Lower leg skin (tissue), 4 donors: ENCODE measurements around the gene RGMA. TPM values are rescaled to one million over a fixed set of nuclear protein-coding genes. Genes with fewer than 3 reads are reported as not detected.

Experiments used
- DNase-seq, 2 donors: peaks; one replicate each; pipeline ENCODE4 v3.0.0-alpha.2; 2019; ENCODE audit warnings: low spot score in 2 of 2
- H3K4me3 ChIP-seq: fragments of 200-600 bp; sonication (generic); 2 replicates; pipeline ENCODE4 v1.5.1; 2017; ENCODE audit warnings: mild to moderate bottlenecking, low read depth; ENCODE audit not compliant: poor library complexity, severe bottlenecking
- POLR2A ChIP-seq, 2 donors: fragments of 450-650 bp; IDR thresholded peaks; one replicate each; pipeline ENCODE4 v1.6.1; 2016 to 2017; ENCODE audit warnings: antibody characterized with exemption in 2 of 2, mild to moderate bottlenecking in 1 of 2, moderate library complexity in 1 of 2
- WGBS, 2 donors: methylation state at CpG; one replicate each; pipeline ENCODE4 v1.1.5; 2018; 5-methylcytosine and 5-hydroxymethylcytosine counted together
- intact Hi-C: fragments of 100-400 bp; cut with DNase I; formaldehyde crosslinking; loops from one replicate; pipeline ENCODE4 v1.15.0; 2023; ENCODE audit warnings: low total_unique reads
- total RNA-seq, 4 donors: library from RNA; depleted of rRNA; stranded (reverse); fragments of >200 nt; gene quantifications; one replicate each; pipeline ENCODE4 v1.1.0, GENCODE V29; 2016
- TF ChIP-seq, protein P1 (sequence below), 3 donors: fragments of 450-650 bp; IDR thresholded peaks; one replicate each; pipeline ENCODE4 v1.5.1; 2016; ENCODE audit warnings: antibody characterized with exemption in 3 of 3, mild to moderate bottlenecking in 3 of 3, moderate library complexity in 2 of 3

Gene RGMA
- total RNA-seq, 4 donors from 2014 or later: 9.5 to 28.2 (median 16.6) TPM

- WGBS, 2 donors: 92 to 97% methylated on average over 6 of the region's 6 CpGs
- TF ChIP-seq, protein P1, sequence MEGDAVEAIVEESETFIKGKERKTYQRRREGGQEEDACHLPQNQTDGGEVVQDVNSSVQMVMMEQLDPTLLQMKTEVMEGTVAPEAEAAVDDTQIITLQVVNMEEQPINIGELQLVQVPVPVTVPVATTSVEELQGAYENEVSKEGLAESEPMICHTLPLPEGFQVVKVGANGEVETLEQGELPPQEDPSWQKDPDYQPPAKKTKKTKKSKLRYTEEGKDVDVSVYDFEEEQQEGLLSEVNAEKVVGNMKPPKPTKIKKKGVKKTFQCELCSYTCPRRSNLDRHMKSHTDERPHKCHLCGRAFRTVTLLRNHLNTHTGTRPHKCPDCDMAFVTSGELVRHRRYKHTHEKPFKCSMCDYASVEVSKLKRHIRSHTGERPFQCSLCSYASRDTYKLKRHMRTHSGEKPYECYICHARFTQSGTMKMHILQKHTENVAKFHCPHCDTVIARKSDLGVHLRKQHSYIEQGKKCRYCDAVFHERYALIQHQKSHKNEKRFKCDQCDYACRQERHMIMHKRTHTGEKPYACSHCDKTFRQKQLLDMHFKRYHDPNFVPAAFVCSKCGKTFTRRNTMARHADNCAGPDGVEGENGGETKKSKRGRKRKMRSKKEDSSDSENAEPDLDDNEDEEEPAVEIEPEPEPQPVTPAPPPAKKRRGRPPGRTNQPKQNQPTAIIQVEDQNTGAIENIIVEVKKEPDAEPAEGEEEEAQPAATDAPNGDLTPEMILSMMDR (IDR thresholded peaks at IDR 0.05): no peak
- TF ChIP-seq POLR2A (IDR thresholded peaks at IDR 0.05): no peak
- DNase-seq: no peak
- intact Hi-C loops: no loop called here
- H3K4me3 ChIP-seq: no peak overlapping the region
Observed at GRCh38 chr15:93001156-93001555, 87.9 kb downstream of the RGMA start.

DNA sequence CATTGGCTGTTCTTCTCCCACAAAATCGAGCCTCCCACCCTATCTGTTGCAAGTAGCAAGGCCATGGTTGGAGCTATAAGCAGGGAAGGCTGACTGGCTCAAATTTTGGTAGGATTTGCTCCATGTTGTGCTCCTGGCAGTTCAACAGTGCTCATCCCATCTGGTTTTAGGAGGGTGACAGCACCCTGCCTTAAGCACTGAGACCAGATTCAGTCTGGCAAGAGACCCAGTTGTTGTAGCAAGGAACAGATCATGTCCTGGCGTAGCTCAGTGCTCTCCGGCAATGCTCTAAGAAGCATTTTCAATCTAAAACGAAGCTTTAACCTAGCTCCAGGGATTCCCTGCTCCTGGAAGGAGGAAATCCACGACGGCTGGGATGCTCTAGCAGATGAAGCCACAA, 91.2 kb downstream of the RGMA start:
- no peak overlapping the region for H3K4me3 ChIP-seq
- intact Hi-C loops: no loop called here
- WGBS, 2 donors: 92 to 93% methylated on average over 6 of the region's 6 CpGs

GRCh38 chr15:92992720-92993119, 96.3 kb downstream of the RGMA start:
- 91 to 94% methylated on average over 9 of the region's 9 CpGs for WGBS, 2 donors
- no peak for TF ChIP-seq POLR2A (IDR thresholded peaks at IDR 0.05)
- DNase-seq: no peak
- H3K4me3 ChIP-seq: no peak overlapping the region
- intact Hi-C loops: no loop called here

More for the DNA sequence above, 91.2 kb downstream of the RGMA start:
- DNase-seq: no peak
- TF ChIP-seq POLR2A (IDR thresholded peaks at IDR 0.05): no peak
- TF ChIP-seq, protein P1 (IDR thresholded peaks at IDR 0.05): no peak

- 90 to 93% methylated on average over 2 of the region's 2 CpGs for WGBS, 2 donors
- no peak for TF ChIP-seq POLR2A (IDR thresholded peaks at IDR 0.05)
- TF ChIP-seq, protein P1 (IDR thresholded peaks at IDR 0.05): no peak
- no peak for DNase-seq
- H3K4me3 ChIP-seq: no peak overlapping the region
- intact Hi-C loops: no loop called here
Observed at GRCh38 chr15:92990031-92990430, 99.0 kb downstream of the RGMA start.

- H3K4me3 ChIP-seq: no peak overlapping the region
- intact Hi-C loops: no loop called here
- TF ChIP-seq, protein P1 (IDR thresholded peaks at IDR 0.05): no peak
- WGBS, 2 donors: 81 to 82% methylated on average over 2 of the region's 2 CpGs
- DNase-seq: no peak
Observed at GRCh38 chr15:92989470-92989869, 99.5 kb downstream of the RGMA start.

Other genes with a start within 250 kb of the RGMA start
- 100 to 1,000 TPM in 1 of 4 donors, 10 to 100 TPM in 3; 75.8 to 175 (median 88.6) TPM for gene CHD2, start 188.9 kb downstream of the RGMA start, total RNA-seq